OCI-LY7 (cell line): ENCODE measurements around the gene MNAT1. TPM values are rescaled to one million over a fixed set of nuclear protein-coding genes. Genes with fewer than 3 reads are reported as not detected.

ENCODE experiments used
- BruUV-seq: library from RNA; stranded (reverse); fragments of 400-500 nt; replicated peaks from 2 replicates; lab custom pipeline; 2021; lab: Mats Ljungman, UMichigan
- CTCF ChIA-PET: fragments of 300-600 bp; sonication (Branson Sonifier 250); formaldehyde crosslinking; loops from one replicate; lab custom pipeline; 2022; ENCODE audit warnings: antibody characterized with exemption; ENCODE audit not compliant: unreplicated experiment; lab: Charles Lee
- POLR2A ChIA-PET: fragments of 300-600 bp; sonication (Branson Sonifier 250); formaldehyde crosslinking; loops from one replicate; lab custom pipeline; 2022; ENCODE audit warnings: antibody characterized with exemption; lab: Charles Lee
- DNase-seq: peaks from one replicate; pipeline ENCODE4 v3.0.0-alpha.2; 2015; ENCODE audit warnings: low spot score
- H2AFZ ChIP-seq: fragments of 200-600 bp; sonication (generic), shearing (Covaris generic); 2 replicates; pipeline ENCODE4 v1.6.1; 2014; ENCODE audit warnings: mild to moderate bottlenecking, antibody characterized with exemption, low read length, moderate library complexity
- H3K27ac ChIP-seq: fragments of 200-600 bp; sonication (generic); 2 replicates; pipeline ENCODE4 v1.5.1; 2014; ENCODE audit warnings: mixed run types, low read depth, mild to moderate bottlenecking, moderate library complexity, low read length, inconsistent platforms; ENCODE audit not compliant: poor library complexity, severe bottlenecking
- H3K36me3 ChIP-seq: fragments of 200-600 bp; sonication (generic); 2 replicates; pipeline ENCODE4 v1.6.1; 2014; ENCODE audit warnings: mild to moderate bottlenecking, antibody characterized with exemption, low read length, moderate library complexity, mixed read lengths; ENCODE audit not compliant: insufficient read depth
- H3K4me1 ChIP-seq: fragments of 200-600 bp; sonication (generic); 2 replicates; pipeline ENCODE4 v1.5.1; 2014; ENCODE audit warnings: mild to moderate bottlenecking, low read length; ENCODE audit not compliant: insufficient read depth, poor library complexity, severe bottlenecking
- H3K4me2 ChIP-seq: fragments of 200-600 bp; sonication (generic); 2 replicates; pipeline ENCODE4 v1.6.1; 2014; ENCODE audit warnings: mild to moderate bottlenecking, low read length
- H3K4me3 ChIP-seq: fragments of 200-600 bp; sonication (generic); 2 replicates; pipeline ENCODE4 v1.5.1; 2014; ENCODE audit warnings: mild to moderate bottlenecking, low read depth, low read length; ENCODE audit not compliant: poor library complexity, severe bottlenecking
- H3K79me2 ChIP-seq: fragments of 200-600 bp; sonication (generic); 2 replicates; pipeline ENCODE4 v1.6.1; 2016; ENCODE audit warnings: low read depth, mild to moderate bottlenecking, low read length, moderate library complexity, mixed read lengths; ENCODE audit not compliant: insufficient read depth
- H3K9me2 ChIP-seq: fragments of 200-600 bp; sonication (generic); 2 replicates; pipeline ENCODE4 v1.6.1; 2016; ENCODE audit warnings: mild to moderate bottlenecking, low read length, mixed read lengths; ENCODE audit not compliant: insufficient read depth
- H3K9me3 ChIP-seq: fragments of 200-600 bp; sonication (generic); 2 replicates; pipeline ENCODE4 v1.6.1; 2014; ENCODE audit warnings: mild to moderate bottlenecking, mixed run types, low read length, mixed read lengths
- H4K20me1 ChIP-seq: fragments of 200-600 bp; sonication (generic); 2 replicates; pipeline ENCODE4 v1.6.1; 2014; ENCODE audit warnings: mild to moderate bottlenecking, antibody characterized with exemption, low read length, moderate library complexity, mixed read lengths; ENCODE audit not compliant: insufficient read depth
- EZH2phosphoT487 ChIP-seq: fragments of 200-600 bp; sonication (generic); IDR thresholded peaks from 2 replicates; pipeline ENCODE4 v1.6.1; 2018; ENCODE audit warnings: low read depth, borderline replicate concordance, mild to moderate bottlenecking, mixed run types, antibody characterized with exemption, low read length, moderate library complexity, mixed read lengths
- intact Hi-C: fragments of 100-400 bp; cut with micrococcal nuclease; formaldehyde crosslinking; loops from one replicate; pipeline ENCODE4 v1.10.0; 2022; ENCODE audit not compliant: unreplicated experiment
- total RNA-seq, 2 experiments: library from RNA; depleted of rRNA in 1 of 2; stranded (reverse); fragments of >200 nt in 1 of 2; shearing (Covaris generic) in 1 of 2; gene quantifications; 2 replicates each; pipeline ENCODE4 v1.2.3, GENCODE V29; 2014 to 2022
- TF ChIP-seq, protein P1 (sequence below): fragments of 200-600 bp; sonication (generic); conservative IDR thresholded peaks from 2 replicates; pipeline ENCODE4 v1.5.1; 2014; ENCODE audit warnings: mild to moderate bottlenecking, antibody characterized with exemption, low read length, moderate library complexity, mixed read lengths

MNAT1 gene
- total RNA-seq, 2 experiments from 2014 or later, result 58.5 to 60.9 TPM

DNA sequence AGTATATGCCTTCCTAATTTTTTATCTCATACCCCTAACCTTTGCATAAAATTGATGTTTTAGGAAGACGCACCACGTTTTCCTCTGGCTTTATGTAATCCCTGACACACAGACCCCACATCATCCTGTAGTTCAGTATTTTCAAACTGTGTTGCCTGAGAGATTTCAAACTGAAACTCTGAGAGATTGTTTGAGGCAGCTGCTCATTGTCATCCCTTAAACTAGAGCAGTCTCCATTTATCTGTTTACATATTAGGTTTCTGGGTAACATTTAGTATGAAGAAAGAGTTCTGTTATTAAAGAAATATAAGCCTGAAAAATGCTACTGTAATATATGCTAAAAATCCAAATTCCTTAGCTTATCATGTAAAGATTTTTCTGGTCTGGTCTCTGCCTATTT, 24.3 kb downstream of the MNAT1 start:
- no TSS peak for BruUV-seq
- H3K27ac ChIP-seq, result no peak overlapping the region
- POLR2A ChIA-PET, result interaction anchor here (0.7 kb wide), 1 partner anchor 152 kb away, joined by 3 read pairs; no protein-coding TSS in a partner anchor

GRCh38 chr14:60760209-60760608, 25.6 kb downstream of the MNAT1 start:
- intact Hi-C loops, result no loop called here
- Histone ChIP-seq H2AFZ (no peak overlapping the region), H4K20me1 (peaks cover 22% of the 10 kb centered on the region), H3K9me3 (no peaks in the 10 kb centered on the region), H3K4me3 (no peak overlapping the region), H3K36me3 (no peaks in the 10 kb centered on the region), H3K9me2 (no peaks in the 10 kb centered on the region), H3K4me2 (no peak overlapping the region), H3K4me1 (peaks cover 22% of the 10 kb centered on the region), H3K27ac (no peak overlapping the region), H3K79me2 (peaks cover 36% of the 10 kb centered on the region; the same call in 1 of the 2 replicates)
- no peak for DNase-seq
- POLR2A ChIA-PET, result interaction anchor here (0.6 kb wide), 1 partner anchor 63 kb away, joined by 3 read pairs; no protein-coding TSS in a partner anchor
- no TSS peak for BruUV-seq
- CTCF ChIA-PET, result no interaction called here
- no peak for TF ChIP-seq EZH2phosphoT487
- TF ChIP-seq, protein P1, sequence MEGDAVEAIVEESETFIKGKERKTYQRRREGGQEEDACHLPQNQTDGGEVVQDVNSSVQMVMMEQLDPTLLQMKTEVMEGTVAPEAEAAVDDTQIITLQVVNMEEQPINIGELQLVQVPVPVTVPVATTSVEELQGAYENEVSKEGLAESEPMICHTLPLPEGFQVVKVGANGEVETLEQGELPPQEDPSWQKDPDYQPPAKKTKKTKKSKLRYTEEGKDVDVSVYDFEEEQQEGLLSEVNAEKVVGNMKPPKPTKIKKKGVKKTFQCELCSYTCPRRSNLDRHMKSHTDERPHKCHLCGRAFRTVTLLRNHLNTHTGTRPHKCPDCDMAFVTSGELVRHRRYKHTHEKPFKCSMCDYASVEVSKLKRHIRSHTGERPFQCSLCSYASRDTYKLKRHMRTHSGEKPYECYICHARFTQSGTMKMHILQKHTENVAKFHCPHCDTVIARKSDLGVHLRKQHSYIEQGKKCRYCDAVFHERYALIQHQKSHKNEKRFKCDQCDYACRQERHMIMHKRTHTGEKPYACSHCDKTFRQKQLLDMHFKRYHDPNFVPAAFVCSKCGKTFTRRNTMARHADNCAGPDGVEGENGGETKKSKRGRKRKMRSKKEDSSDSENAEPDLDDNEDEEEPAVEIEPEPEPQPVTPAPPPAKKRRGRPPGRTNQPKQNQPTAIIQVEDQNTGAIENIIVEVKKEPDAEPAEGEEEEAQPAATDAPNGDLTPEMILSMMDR, result no peak

More for the DNA sequence above, 24.3 kb downstream of the MNAT1 start:
- no peak overlapping the region for H3K4me3 ChIP-seq
- no peaks in the 10 kb centered on the region for H3K9me3 ChIP-seq
- TF ChIP-seq EZH2phosphoT487, result no peak
- TF ChIP-seq, protein P1, result no peak
- no peak overlapping the region for H3K4me2 ChIP-seq
- H2AFZ ChIP-seq, result no peak overlapping the region
- CTCF ChIA-PET, result no interaction called here
- no peaks in the 10 kb centered on the region for H3K9me2 ChIP-seq
- DNase-seq, result no peak
- H3K4me1 ChIP-seq, result peaks cover 22% of the 10 kb centered on the region
- intact Hi-C loops, result no loop called here
- H4K20me1 ChIP-seq, result peaks cover 22% of the 10 kb centered on the region
- no peaks in the 10 kb centered on the region for H3K36me3 ChIP-seq
- peaks cover 36% of the 10 kb centered on the region; the same call in 1 of the 2 replicates for H3K79me2 ChIP-seq

- ChIA-PET POLR2A (interaction anchor here (0.6 kb wide), 1 partner anchor 62 kb away, joined by 3 read pairs; no protein-coding TSS in a partner anchor), CTCF (no interaction called here)
- intact Hi-C loops, result no loop called here
- no TSS peak for BruUV-seq
- Histone ChIP-seq H3K9me3 (no peaks in the 10 kb centered on the region), H2AFZ (no peak overlapping the region), H3K9me2 (no peaks in the 10 kb centered on the region), H3K4me2 (no peak overlapping the region), H3K27ac (no peak overlapping the region), H3K4me3 (no peak overlapping the region), H3K36me3 (no peaks in the 10 kb centered on the region), H4K20me1 (peaks cover 16% of the 10 kb centered on the region), H3K79me2 (peaks cover 36% of the 10 kb centered on the region; the same call in 1 of the 2 replicates), H3K4me1 (peaks cover 22% of the 10 kb centered on the region)
- TF ChIP-seq, protein P1, result no peak
- TF ChIP-seq EZH2phosphoT487, result no peak
- no peak for DNase-seq
Observed at GRCh38 chr14:60760644-60761364, 26.2 kb downstream of the MNAT1 start.
